Mammary epithelial cell (primary cell): ENCODE measurements around the gene TMEM94.

ENCODE experiments used
- CTCF ChIP-seq, 2 donors: IDR thresholded peaks in 1 of 2; conservative IDR thresholded peaks in 1 of 2; 2 replicates each; pipeline ENCODE4 v1.5.1; 2011 to 2012; ENCODE audit warnings: inconsistent platforms in 2 of 2, low read length in 2 of 2, mild to moderate bottlenecking in 2 of 2, control low read depth in 1 of 2, low read depth in 1 of 2; ENCODE audit not compliant: insufficient read depth in 1 of 2; ENCODE audit errors: extremely low read depth in 1 of 2
- EZH2 ChIP-seq: IDR thresholded peaks from 2 replicates; pipeline ENCODE4 v1.6.1; 2012; ENCODE audit warnings: low read length, inconsistent platforms, borderline replicate concordance

DNA sequence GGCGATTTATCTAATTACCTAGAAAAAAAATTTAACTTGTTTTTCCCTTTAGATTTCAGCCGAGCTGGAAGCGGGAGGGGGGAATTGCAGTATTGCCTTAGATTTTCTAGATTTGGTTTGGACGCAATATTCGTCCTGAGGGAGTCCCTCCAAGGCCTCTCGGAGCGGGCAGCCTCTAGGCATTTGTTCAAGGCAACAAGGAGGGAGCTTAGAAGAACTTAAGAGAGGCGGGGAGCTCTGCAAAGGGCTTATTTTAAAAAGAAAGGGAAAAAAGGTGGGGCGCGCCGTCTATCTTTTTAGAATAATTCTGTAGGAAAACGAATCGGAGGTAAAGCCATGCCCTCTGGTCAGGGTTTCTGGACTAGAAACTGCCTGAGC lies 407 bp upstream of the TMEM94 start:
- TF ChIP-seq CTCF (conservative IDR thresholded peaks at IDR 0.05 in 1 of 2, IDR thresholded peaks at IDR 0.05 in 1 of 2; ENCODE audit: extremely low read depth in 1 of 2, insufficient read depth in 1 of 2, low read depth in 1 of 2, low read length in 2 of 2) (no peak), EZH2 (no peak)
